B cell (primary cell): ENCODE measurements around the gene EPSTI1.

Experiments used
- CTCF ChIP-seq: fragments of 200-600 bp; IDR thresholded peaks from one replicate; pipeline ENCODE4 v1.8.0; 2022; ENCODE audit warnings: antibody characterized with exemption, mild to moderate bottlenecking
- EZH2 ChIP-seq: IDR thresholded peaks from 2 replicates; pipeline ENCODE4 v1.6.1; 2012; ENCODE audit warnings: borderline replicate concordance, low read depth, mild to moderate bottlenecking, moderate library complexity, low read length; ENCODE audit not compliant: insufficient read depth, poor library complexity, severe bottlenecking

GRCh38 chr13:42867232-42867631 lies 124.8 kb downstream of the EPSTI1 start:
- TF ChIP-seq CTCF, result no peak
- no peak for TF ChIP-seq EZH2
